Measurements from ENCODE around the gene CNTNAP2. TPM values are rescaled to one million over a fixed set of nuclear protein-coding genes. Genes with fewer than 3 reads are reported as not detected.

Gene CNTNAP2
- total and polyA plus RNA-seq, 4 donors = 0.14 to 2.3 (median 1.1) TPM

GRCh38 chr7:147062897-147063296 lies 946.3 kb downstream of the CNTNAP2 start:
- no peak for DNase-seq (ENCODE audit: low spot score)
- WGBS = 63% methylated on average over 4 of the region's 4 CpGs
- H3K4me3 ChIP-seq (ENCODE audit: low read depth in 1 of 3, low read length in 3 of 3) = no peak overlapping the region
- H3K4me1 ChIP-seq (ENCODE audit: control insufficient read depth in 4 of 4, insufficient read depth in 4 of 4, low read length in 3 of 4) = no peaks in the 10 kb centered on the region
- H3K9ac ChIP-seq (ENCODE audit: low read depth in 1 of 2, low read length in 2 of 2) = no peak overlapping the region
- H3K27ac ChIP-seq (ENCODE audit: low read depth in 1 of 2, low read length in 2 of 2) = no peak overlapping the region
- no peaks in the 10 kb centered on the region for H3K27me3 ChIP-seq (ENCODE audit: control insufficient read depth in 4 of 4, insufficient read depth in 4 of 4, low read length in 3 of 4)
- TF ChIP-seq FOXA1 (IDR thresholded peaks at IDR 0.05) = no peak
- no peak for TF ChIP-seq ZBTB33 (IDR thresholded peaks at IDR 0.05)
- TF ChIP-seq TAF1 (conservative IDR thresholded peaks at IDR 0.05) = no peak
- TF ChIP-seq FOXA2 (IDR thresholded peaks at IDR 0.05) = no peak
- H3K9me3 ChIP-seq (ENCODE audit: control insufficient read depth in 4 of 4, low read length in 3 of 4) = no peaks in the 10 kb centered on the region
- no peaks in the 10 kb centered on the region for H3K36me3 ChIP-seq (ENCODE audit: control insufficient read depth in 4 of 4, insufficient read depth in 3 of 4, low read depth in 1 of 4, low read length in 3 of 4)

- Histone ChIP-seq H3K4me1 (ENCODE audit: control insufficient read depth in 4 of 4, insufficient read depth in 4 of 4, low read length in 3 of 4) (no peaks in the 10 kb centered on the region), H3K27me3 (ENCODE audit: control insufficient read depth in 4 of 4, insufficient read depth in 4 of 4, low read length in 3 of 4) (peaks cover 0 to 3% (median 0%) of the 10 kb centered on the region in 4 donors), H3K9ac (ENCODE audit: low read depth in 1 of 2, low read length in 2 of 2) (no peak overlapping the region), H3K9me3 (ENCODE audit: control insufficient read depth in 4 of 4, low read length in 3 of 4) (no peaks in the 10 kb centered on the region), H3K27ac (ENCODE audit: low read depth in 1 of 2, low read length in 2 of 2) (no peak overlapping the region), H3K4me3 (ENCODE audit: low read depth in 1 of 3, low read length in 3 of 3) (no peak overlapping the region), H3K36me3 (ENCODE audit: control insufficient read depth in 4 of 4, insufficient read depth in 3 of 4, low read depth in 1 of 4, low read length in 3 of 4) (no peaks in the 10 kb centered on the region)
- DNase-seq (ENCODE audit: low spot score) = no peak
- TF ChIP-seq SP1 (IDR thresholded peaks at IDR 0.05) (no peak), TAF1 (conservative IDR thresholded peaks at IDR 0.05) (no peak), ATF3 (IDR thresholded peaks at IDR 0.05) (no peak), REST (IDR thresholded peaks at IDR 0.05) (no peak), MAX (IDR thresholded peaks at IDR 0.05) (no peak), JUND (IDR thresholded peaks at IDR 0.05) (no peak), HNF4G (IDR thresholded peaks at IDR 0.05) (no peak), FOXA1 (IDR thresholded peaks at IDR 0.05) (no peak), EGR1 (IDR thresholded peaks at IDR 0.05; ENCODE audit: low read depth in 2 of 2) (no peak), GABPA (IDR thresholded peaks at IDR 0.05 in 1 of 2, conservative IDR thresholded peaks at IDR 0.05 in 1 of 2) (no peak), YY1 (IDR thresholded peaks at IDR 0.05) (no peak), ZBTB33 (IDR thresholded peaks at IDR 0.05) (no peak), FOXA2 (IDR thresholded peaks at IDR 0.05) (no peak), RAD21 (IDR thresholded peaks at IDR 0.05) (no peak), NR2F2 (IDR thresholded peaks at IDR 0.05) (no peak), CTCF (IDR thresholded peaks at IDR 0.05; ENCODE audit: low read depth, low read length, missing input control) (no peak), HNF4A (conservative IDR thresholded peaks at IDR 0.05) (no peak), RXRA (IDR thresholded peaks at IDR 0.05) (no peak)
- 68% methylated on average over 5 of the region's 5 CpGs for WGBS
Measured at GRCh38 chr7:147068842-147069241, 952.2 kb downstream of the CNTNAP2 start.
